Activated naive CD4-positive, alpha-beta T cell treated with anti-CD3 and anti-CD28 coated beads, Interleukin-2, amount 10 ng/mL, durations not matched to agents 7 days and 5 days (primary cell): ENCODE data around the gene ANXA6.

Experiments
- CTCF ChIA-PET: fragments of 350-600 bp; sonication (Branson Sonifier 250); formaldehyde crosslinking; loops from one replicate; lab custom pipeline; 2021; ENCODE audit warnings: antibody characterized with exemption; lab: Charles Lee
- DNase-seq: peaks from one replicate; pipeline ENCODE4 v3.0.0-alpha.2; 2020
- H3K27ac Mint-ChIP-seq: one replicate; pipeline ENCODE4 v1.8.0; 2021; ENCODE audit warnings: mild to moderate bottlenecking, moderate library complexity, mixed read lengths
- H3K27me3 Mint-ChIP-seq: one replicate; pipeline ENCODE4 v1.8.0; 2021; ENCODE audit warnings: mild to moderate bottlenecking, mixed read lengths
- H3K36me3 Mint-ChIP-seq: one replicate; pipeline ENCODE4 v1.8.0; 2021; ENCODE audit warnings: mixed read lengths
- H3K4me1 Mint-ChIP-seq: one replicate; pipeline ENCODE4 v1.8.0; 2021; ENCODE audit warnings: mixed read lengths
- H3K4me3 Mint-ChIP-seq: one replicate; pipeline ENCODE4 v1.8.0; 2021; ENCODE audit warnings: mild to moderate bottlenecking, moderate library complexity, mixed read lengths
- H3K9me3 Mint-ChIP-seq: one replicate; pipeline ENCODE4 v1.8.0; 2021; ENCODE audit warnings: mixed read lengths

The ANXA6 gene

GRCh38 chr5:151173711-151174611 lies 16.4 kb upstream of the ANXA6 start:
- H3K4me3 Mint-ChIP-seq, result no peak overlapping the region
- peaks cover 18% of the 10 kb centered on the region for H3K36me3 Mint-ChIP-seq
- peaks cover 6% of the 10 kb centered on the region for H3K27me3 Mint-ChIP-seq
- no peaks in the 10 kb centered on the region for H3K9me3 Mint-ChIP-seq
- DNase-seq, result no peak
- peaks cover 8% of the 10 kb centered on the region for H3K4me1 Mint-ChIP-seq
- CTCF ChIA-PET, result interaction anchor here (1.1 kb wide), 2 partner anchors 9 to 58 kb away, joined by 3 to 4 read pairs; no protein-coding TSS in a partner anchor
- no peak overlapping the region for H3K27ac Mint-ChIP-seq

GRCh38 chr5:151171529-151171928 lies 13.9 kb upstream of the ANXA6 start:
- H3K4me3 Mint-ChIP-seq, result no peak overlapping the region
- no peak overlapping the region for H3K27ac Mint-ChIP-seq
- CTCF ChIA-PET, result interaction anchor here (1.0 to 1.5 kb wide), 2 partner anchors 66 to 119 kb away, joined by 3 read pairs; no protein-coding TSS in a partner anchor
- H3K9me3 Mint-ChIP-seq, result no peaks in the 10 kb centered on the region
- no peak for DNase-seq
- peaks cover 18% of the 10 kb centered on the region for H3K27me3 Mint-ChIP-seq
- H3K36me3 Mint-ChIP-seq, result no peaks in the 10 kb centered on the region
- peaks cover 8% of the 10 kb centered on the region for H3K4me1 Mint-ChIP-seq

GRCh38 chr5:151168602-151169344 lies 11.2 kb upstream of the ANXA6 start:
- CTCF ChIA-PET, result interaction anchor here (1.3 to 8.8 kb wide), 4 partner anchors 20 to 118 kb away, joined by 3 to 366 read pairs (median 64); no protein-coding TSS in a partner anchor
- Mint-ChIP-seq H3K27me3 (peaks cover 21% of the 10 kb centered on the region), H3K9me3 (no peaks in the 10 kb centered on the region), H3K27ac (no peak overlapping the region), H3K4me1 (peaks cover 13% of the 10 kb centered on the region), H3K36me3 (no peaks in the 10 kb centered on the region), H3K4me3 (no peak overlapping the region)
- no peak for DNase-seq

- CTCF ChIA-PET, result interaction anchor here (1.3 to 8.8 kb wide), 5 partner anchors 39 to 115 kb away, joined by 10 to 366 read pairs (median 22); no protein-coding TSS in a partner anchor
- Mint-ChIP-seq H3K4me3 (no peak overlapping the region), H3K27ac (no peak overlapping the region), H3K36me3 (no peaks in the 10 kb centered on the region), H3K27me3 (peaks cover 21% of the 10 kb centered on the region), H3K4me1 (peaks cover 13% of the 10 kb centered on the region), H3K9me3 (no peaks in the 10 kb centered on the region)
- DNase-seq, result no peak
Observed at GRCh38 chr5:151167022-151167421, 9.4 kb upstream of the ANXA6 start.

- peak; percentile 88 for DNase-seq
- Mint-ChIP-seq H3K36me3 (no peaks in the 10 kb centered on the region), H3K27ac (no peak overlapping the region), H3K9me3 (no peaks in the 10 kb centered on the region), H3K4me1 (peaks cover 7% of the 10 kb centered on the region), H3K27me3 (peaks cover 21% of the 10 kb centered on the region), H3K4me3 (no peak overlapping the region)
- CTCF ChIA-PET, result interaction anchor here (0.6 to 8.8 kb wide), 38 partner anchors 8 to 747 kb away, joined by 3 to 366 read pairs (median 5); partner anchors contain the start of genes CCDC69, IRGM, RBM22 and SMIM3
Observed at GRCh38 chr5:151164687-151165392, 7.3 kb upstream of the ANXA6 start.

GRCh38 chr5:151162776-151163175 lies 5.2 kb upstream of the ANXA6 start:
- no peak overlapping the region for H3K4me3 Mint-ChIP-seq
- no peak overlapping the region for H3K27ac Mint-ChIP-seq
- no peaks in the 10 kb centered on the region for H3K36me3 Mint-ChIP-seq

GRCh38 chr5:151159649-151160373 lies 2.2 kb upstream of the ANXA6 start:
- Mint-ChIP-seq H3K27me3 (peaks cover under 1% of the 10 kb centered on the region), H3K4me3 (no peak overlapping the region), H3K36me3 (peaks cover 21% of the 10 kb centered on the region), H3K9me3 (no peaks in the 10 kb centered on the region), H3K27ac (no peak overlapping the region), H3K4me1 (peaks cover 34% of the 10 kb centered on the region)
- DNase-seq, result no peak
- CTCF ChIA-PET, result interaction anchor here (0.6 to 1.0 kb wide), 2 partner anchors 33 to 34 kb away, joined by 3 to 4 read pairs; no protein-coding TSS in a partner anchor

More at GRCh38 chr5:151162776-151163175, 5.2 kb upstream of the ANXA6 start:
- CTCF ChIA-PET, result interaction anchor here (0.7 to 8.8 kb wide), 8 partner anchors 8 to 316 kb away, joined by 3 to 366 read pairs (median 42); no protein-coding TSS in a partner anchor
- DNase-seq, result no peak
- Mint-ChIP-seq H3K4me1 (peaks cover 23% of the 10 kb centered on the region), H3K9me3 (no peaks in the 10 kb centered on the region), H3K27me3 (peaks cover 9% of the 10 kb centered on the region)

- H3K27me3 Mint-ChIP-seq, result no peaks in the 10 kb centered on the region
Observed at GRCh38 chr5:151158287-151158661, 695 bp upstream of the ANXA6 start.

GRCh38 chr5:151156507-151157420 lies 815 bp downstream of the ANXA6 start:
- H3K27me3 Mint-ChIP-seq, result no peaks in the 10 kb centered on the region

More at GRCh38 chr5:151158287-151158661, 695 bp upstream of the ANXA6 start:
- H3K36me3 Mint-ChIP-seq, result peaks cover 35% of the 10 kb centered on the region
- CTCF ChIA-PET, result interaction anchor here (1.7 to 4.6 kb wide), 2 partner anchors 32 to 43 kb away, joined by 7 to 48 read pairs; no protein-coding TSS in a partner anchor
- no peaks in the 10 kb centered on the region for H3K9me3 Mint-ChIP-seq
- H3K27ac Mint-ChIP-seq, result peak overlapping the region; percentile 95
- DNase-seq, result no peak
- peaks cover 45% of the 10 kb centered on the region for H3K4me1 Mint-ChIP-seq
- peak overlapping the region; percentile 98 for H3K4me3 Mint-ChIP-seq

GRCh38 chr5:151155775-151156506 lies 1.6 kb downstream of the ANXA6 start:
- Mint-ChIP-seq H3K27ac (peak overlapping the region; percentile 95), H3K27me3 (no peaks in the 10 kb centered on the region), H3K4me1 (peaks cover 68% of the 10 kb centered on the region), H3K36me3 (peaks cover 51% of the 10 kb centered on the region), H3K9me3 (no peaks in the 10 kb centered on the region), H3K4me3 (peak overlapping the region; percentile 98)
- peak; percentile 48 for DNase-seq
- CTCF ChIA-PET, result interaction anchor here (1.1 to 4.6 kb wide), 7 partner anchors 9 to 107 kb away, joined by 3 to 48 read pairs (median 5); no protein-coding TSS in a partner anchor

More at GRCh38 chr5:151156507-151157420, 815 bp downstream of the ANXA6 start:
- H3K9me3 Mint-ChIP-seq, result no peaks in the 10 kb centered on the region
- peaks cover 60% of the 10 kb centered on the region for H3K4me1 Mint-ChIP-seq
- peak overlapping the region; percentile 98 for H3K4me3 Mint-ChIP-seq
- peaks cover 48% of the 10 kb centered on the region for H3K36me3 Mint-ChIP-seq
- CTCF ChIA-PET, result interaction anchor here (1.1 to 4.6 kb wide), 4 partner anchors 31 to 108 kb away, joined by 3 to 48 read pairs (median 5); no protein-coding TSS in a partner anchor
- peak; percentile 52 for DNase-seq
- H3K27ac Mint-ChIP-seq, result peak overlapping the region; percentile 95
